ENCODE measurements around the gene PPIB. TPM values are rescaled to one million over a fixed set of nuclear protein-coding genes. Genes with fewer than 3 reads are reported as not detected.

PPIB gene
- total and polyA plus RNA-seq, 2 donors (not counting 1 experiment from before 2014, with no cell fraction given) = 108 to 176 TPM

DNA sequence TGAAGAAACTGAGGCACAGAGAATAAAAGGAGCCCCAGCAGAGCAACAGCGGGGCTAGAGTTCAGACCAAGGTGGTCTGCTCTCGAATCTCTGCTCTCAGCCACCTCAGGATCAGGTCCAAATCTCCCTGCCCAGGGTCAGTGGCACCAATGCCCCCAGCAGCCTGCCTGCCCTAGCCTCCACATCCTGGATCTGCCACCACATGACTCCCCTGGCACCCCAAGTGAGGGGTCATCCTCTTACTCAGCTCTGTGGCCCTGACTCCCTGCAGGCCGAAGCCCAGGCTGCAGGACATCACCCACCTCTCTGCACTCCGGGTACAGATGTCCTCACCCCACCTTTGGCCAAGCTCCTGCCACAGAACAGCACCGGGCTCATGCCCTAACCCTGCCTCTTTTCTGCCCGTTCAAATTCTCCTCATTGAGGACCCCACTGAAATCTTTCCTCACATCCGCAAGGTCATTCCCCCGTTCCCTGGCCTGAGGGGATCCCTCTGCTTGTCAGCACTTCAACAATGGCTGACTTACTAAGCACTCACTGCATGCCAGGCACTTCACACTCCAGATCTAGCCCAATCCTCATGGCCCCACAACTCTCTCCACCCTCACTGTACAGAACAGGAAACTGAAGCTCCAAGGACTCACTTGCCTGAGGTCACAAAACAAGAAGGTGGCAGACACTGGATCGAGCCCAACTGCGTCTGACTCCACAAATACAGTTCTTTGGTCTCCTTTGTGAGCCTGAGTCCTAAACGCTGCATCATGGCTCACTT, 4.3 kb downstream of the PPIB start:
- peaks cover 67% of the 10 kb centered on the region for H3K4me1 Mint-ChIP-seq
- ATAC-seq (ENCODE audit: low read depth) (no peak), DNase-seq (no peak)
- Histone ChIP-seq H3K4me2 (replicated peaks; ENCODE audit: low read depth, low read length, poor library complexity, severe bottlenecking) (peak overlapping the region; percentile 5), H3K27ac (ENCODE audit: low read length in 2 of 2) (peak overlapping the region in 1 of 2 donors; percentile 72), H4K20me1 (ENCODE audit: control insufficient read depth, insufficient read depth, low read length, poor library complexity, severe bottlenecking) (peaks cover 75% of the 10 kb centered on the region), H3K27me3 (replicated peaks in 1 of 4; ENCODE audit: control extremely low read depth in 1 of 4, control insufficient read depth in 3 of 4, insufficient read depth in 4 of 4, low read length in 3 of 4) (no peaks in the 10 kb centered on the region), H3K4me3 (ENCODE audit: control extremely low read depth in 1 of 5, extremely low read depth in 1 of 5, insufficient read depth in 1 of 5, low read depth in 2 of 5, low read length in 4 of 5) (no peak overlapping the region), H3K9me3 (ENCODE audit: control extremely low read depth in 1 of 3, control insufficient read depth in 2 of 3, insufficient read depth in 1 of 3, low read length in 2 of 3) (no peaks in the 10 kb centered on the region), H3K4me1 (ENCODE audit: control insufficient read depth in 2 of 2, insufficient read depth in 2 of 2, low read length in 2 of 2) (peaks cover 39 to 72% of the 10 kb centered on the region in 2 donors), H2AFZ (ENCODE audit: insufficient read depth, low read depth, low read length, poor library complexity, severe bottlenecking) (no peak overlapping the region), H3K9ac (ENCODE audit: low read length) (no peak overlapping the region), H3K79me2 (ENCODE audit: control insufficient read depth, insufficient read depth, low read length) (peaks cover 74% of the 10 kb centered on the region), H3K36me3 (replicated peaks in 1 of 2; ENCODE audit: control extremely low read depth in 1 of 2, control insufficient read depth in 1 of 2, extremely low read depth in 1 of 2, insufficient read depth in 2 of 2, low read length in 1 of 2) (peaks cover 8 to 80% of the 10 kb centered on the region in 2 experiments)
- H3K27me3 Mint-ChIP-seq = no peaks in the 10 kb centered on the region
- peak overlapping the region; percentile 62 for H3K27ac Mint-ChIP-seq
- no peak for TF ChIP-seq EZH2 (IDR thresholded peaks at IDR 0.05; ENCODE audit: borderline replicate concordance, insufficient read depth, low read depth, low read length, poor library complexity, severe bottlenecking)
- TF ChIP-seq, protein P1, sequence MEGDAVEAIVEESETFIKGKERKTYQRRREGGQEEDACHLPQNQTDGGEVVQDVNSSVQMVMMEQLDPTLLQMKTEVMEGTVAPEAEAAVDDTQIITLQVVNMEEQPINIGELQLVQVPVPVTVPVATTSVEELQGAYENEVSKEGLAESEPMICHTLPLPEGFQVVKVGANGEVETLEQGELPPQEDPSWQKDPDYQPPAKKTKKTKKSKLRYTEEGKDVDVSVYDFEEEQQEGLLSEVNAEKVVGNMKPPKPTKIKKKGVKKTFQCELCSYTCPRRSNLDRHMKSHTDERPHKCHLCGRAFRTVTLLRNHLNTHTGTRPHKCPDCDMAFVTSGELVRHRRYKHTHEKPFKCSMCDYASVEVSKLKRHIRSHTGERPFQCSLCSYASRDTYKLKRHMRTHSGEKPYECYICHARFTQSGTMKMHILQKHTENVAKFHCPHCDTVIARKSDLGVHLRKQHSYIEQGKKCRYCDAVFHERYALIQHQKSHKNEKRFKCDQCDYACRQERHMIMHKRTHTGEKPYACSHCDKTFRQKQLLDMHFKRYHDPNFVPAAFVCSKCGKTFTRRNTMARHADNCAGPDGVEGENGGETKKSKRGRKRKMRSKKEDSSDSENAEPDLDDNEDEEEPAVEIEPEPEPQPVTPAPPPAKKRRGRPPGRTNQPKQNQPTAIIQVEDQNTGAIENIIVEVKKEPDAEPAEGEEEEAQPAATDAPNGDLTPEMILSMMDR (IDR thresholded peaks at IDR 0.05) = no peak
- 94% methylated on average over 9 of the region's 11 CpGs for WGBS (ENCODE audit: insufficient coverage)
- no peak overlapping the region for H3K4me3 Mint-ChIP-seq
- intact Hi-C loops (cut with micrococcal nuclease) = no loop called here
- ChIA-PET CTCF (no interaction called here), POLR2A (no interaction called here)
- no peaks in the 10 kb centered on the region for H3K9me3 Mint-ChIP-seq (ENCODE audit: insufficient read depth)

DNA sequence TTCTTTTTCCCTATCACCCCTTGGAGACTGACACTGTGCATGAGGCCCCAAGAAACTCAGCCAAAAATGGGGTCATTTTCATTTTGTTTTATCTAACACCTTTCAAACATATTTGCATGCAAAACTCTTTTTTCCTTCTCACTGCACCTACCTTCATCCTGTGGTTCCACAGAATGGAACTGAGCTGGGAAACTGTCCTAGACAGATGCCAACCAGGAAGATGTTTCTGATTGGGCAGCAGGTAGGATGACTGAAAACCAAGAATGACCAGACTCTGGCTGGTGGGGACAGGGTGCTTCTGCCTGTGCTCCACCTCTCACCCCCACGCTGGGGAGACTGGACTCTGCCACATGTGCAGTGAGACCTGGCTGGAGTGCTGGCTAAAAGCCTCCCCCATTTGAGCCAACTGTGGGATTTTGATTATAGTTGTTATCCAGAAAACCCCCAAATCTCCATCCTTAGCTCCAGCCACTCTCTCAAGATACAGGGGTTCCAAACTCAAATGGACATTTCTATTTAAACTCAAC, 5.2 kb downstream of the PPIB start:
- Histone ChIP-seq H3K4me3 (ENCODE audit: control extremely low read depth in 1 of 5, extremely low read depth in 1 of 5, insufficient read depth in 1 of 5, low read depth in 2 of 5, low read length in 4 of 5) (no peak overlapping the region), H3K9ac (ENCODE audit: low read length) (no peak overlapping the region), H3K27me3 (replicated peaks in 1 of 4; ENCODE audit: control extremely low read depth in 1 of 4, control insufficient read depth in 3 of 4, insufficient read depth in 4 of 4, low read length in 3 of 4) (no peaks in the 10 kb centered on the region), H2AFZ (ENCODE audit: insufficient read depth, low read depth, low read length, poor library complexity, severe bottlenecking) (no peak overlapping the region), H4K20me1 (ENCODE audit: control insufficient read depth, insufficient read depth, low read length, poor library complexity, severe bottlenecking) (peaks cover 83% of the 10 kb centered on the region), H3K4me1 (ENCODE audit: control insufficient read depth in 2 of 2, insufficient read depth in 2 of 2, low read length in 2 of 2) (peaks cover 38 to 78% of the 10 kb centered on the region in 2 donors), H3K79me2 (ENCODE audit: control insufficient read depth, insufficient read depth, low read length) (peaks cover 78% of the 10 kb centered on the region), H3K36me3 (replicated peaks in 1 of 2; ENCODE audit: control extremely low read depth in 1 of 2, control insufficient read depth in 1 of 2, extremely low read depth in 1 of 2, insufficient read depth in 2 of 2, low read length in 1 of 2) (peaks cover 8 to 80% of the 10 kb centered on the region in 2 experiments), H3K9me3 (ENCODE audit: control extremely low read depth in 1 of 3, control insufficient read depth in 2 of 3, insufficient read depth in 1 of 3, low read length in 2 of 3) (no peaks in the 10 kb centered on the region), H3K27ac (ENCODE audit: low read length in 2 of 2) (peak overlapping the region in 1 of 2 donors; percentile 72), H3K4me2 (replicated peaks; ENCODE audit: low read depth, low read length, poor library complexity, severe bottlenecking) (no peak overlapping the region)
- ChIA-PET CTCF (interaction anchor here (1.4 to 1.8 kb wide), 3 partner anchors 11 to 90 kb away, joined by 3 to 6 read pairs (median 4); no protein-coding TSS in a partner anchor), POLR2A (interaction anchor here (0.6 kb wide), 1 partner anchor 68 kb away, joined by 3 read pairs; no protein-coding TSS in a partner anchor)
- no peaks in the 10 kb centered on the region for H3K9me3 Mint-ChIP-seq (ENCODE audit: insufficient read depth)
- no peak overlapping the region for H3K4me3 Mint-ChIP-seq
- DNase-seq = no peak
- intact Hi-C loops (cut with micrococcal nuclease) = no loop called here
- no CpG with 5 or more reads among the region's 1 CpG for WGBS (ENCODE audit: insufficient coverage)
- no peak for ATAC-seq (ENCODE audit: low read depth)
- TF ChIP-seq EZH2 (IDR thresholded peaks at IDR 0.05; ENCODE audit: borderline replicate concordance, insufficient read depth, low read depth, low read length, poor library complexity, severe bottlenecking) = no peak
- TF ChIP-seq, protein P1 (IDR thresholded peaks at IDR 0.05) = no peak
- peaks cover 73% of the 10 kb centered on the region for H3K4me1 Mint-ChIP-seq
- H3K27me3 Mint-ChIP-seq = no peaks in the 10 kb centered on the region
- H3K27ac Mint-ChIP-seq = peak overlapping the region; percentile 43

Data from B cell (primary cell).